ENCODE data around the gene VWA8. TPM values are rescaled to one million over a fixed set of nuclear protein-coding genes. Genes with fewer than 3 reads are reported as not detected.

The VWA8 gene
- total and polyA plus RNA-seq, 2 experiments from 2014 or later: 6.3 to 24.6 TPM

DNA sequence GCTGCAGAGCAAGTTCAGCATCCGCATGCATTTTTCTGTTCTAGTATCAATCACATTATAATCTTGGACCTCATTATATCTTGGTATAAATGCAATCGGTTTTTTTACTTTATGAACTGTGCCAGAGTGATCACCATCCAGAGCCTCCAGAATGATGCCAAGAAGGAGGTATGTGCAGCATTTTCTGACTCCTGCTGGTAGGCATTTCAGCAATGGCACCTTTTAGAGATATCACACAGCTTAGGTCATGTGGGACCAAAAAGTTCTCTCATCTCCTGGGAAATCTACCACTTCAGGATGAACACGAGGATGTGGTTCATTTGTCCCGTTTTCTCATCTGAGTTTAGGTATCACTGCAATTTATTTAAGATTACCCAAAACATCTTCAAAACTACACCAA lies 220.4 kb downstream of the VWA8 start (continued):
- no peak for TF ChIP-seq STAT1 (IDR thresholded peaks at IDR 0.05; ENCODE audit: unreplicated experiment)

DNA sequence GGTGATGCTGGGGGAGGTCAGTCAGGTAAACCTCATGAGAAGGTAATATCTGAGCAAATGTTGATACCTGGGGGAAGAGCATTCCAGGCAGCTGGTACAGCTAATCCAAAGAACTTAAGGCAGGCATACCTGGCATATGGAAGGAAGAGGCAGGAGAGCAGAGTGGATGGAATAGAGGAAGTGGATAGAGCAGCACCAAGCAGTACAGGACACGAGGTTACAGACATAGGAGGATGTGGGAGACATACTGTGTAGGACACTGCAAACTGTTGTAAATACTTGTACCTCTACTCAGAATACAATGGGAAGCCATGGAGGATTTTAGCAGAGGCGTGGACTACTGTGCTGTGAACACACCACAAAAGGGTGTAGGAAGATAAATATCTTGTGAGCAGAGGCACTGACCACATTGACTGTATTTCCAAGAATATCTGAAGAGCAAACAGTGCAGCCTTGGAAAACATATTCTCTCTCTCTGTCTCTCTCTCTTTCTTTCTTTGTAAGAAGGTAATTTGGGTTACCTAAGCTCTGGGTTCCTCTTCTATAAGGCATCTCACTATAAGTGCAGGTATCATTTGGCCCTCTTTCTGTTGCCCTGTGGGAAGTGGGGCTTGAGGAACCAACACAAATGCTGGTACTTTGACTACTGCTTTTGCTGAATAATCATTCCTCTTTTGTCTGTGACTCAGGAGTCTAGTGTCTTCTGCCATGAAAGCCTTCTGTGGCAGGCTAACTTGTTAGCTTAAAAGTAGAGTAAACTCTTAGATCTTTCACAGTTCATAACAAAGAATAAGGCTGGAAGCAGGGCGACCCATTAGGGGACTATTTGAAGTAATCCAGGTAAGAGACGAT lies 238.0 kb downstream of the VWA8 start:
- Histone ChIP-seq H3K27me3 (ENCODE audit: insufficient read depth) (no peaks in the 10 kb centered on the region), H3K4me2 (no peak overlapping the region), H3K4me1 (ENCODE audit: insufficient read depth) (no peaks in the 10 kb centered on the region), H3K4me3 (no peak overlapping the region), H3K27ac (ENCODE audit: low read depth) (no peak overlapping the region), H3F3A (replicated peaks; ENCODE audit: low read depth) (no peaks in the 10 kb centered on the region), H4K20me1 (replicated peaks; ENCODE audit: insufficient read depth) (no peaks in the 10 kb centered on the region; the same call in 1 of the 2 replicates), H3K36me3 (ENCODE audit: insufficient read depth) (no peaks in the 10 kb centered on the region), H2AFZ (no peak overlapping the region), H3K9me2 (ENCODE audit: insufficient read depth) (no peaks in the 10 kb centered on the region), H3K79me2 (replicated peaks; ENCODE audit: insufficient read depth) (no peaks in the 10 kb centered on the region)
- H3K27ac Mint-ChIP-seq: no peak overlapping the region
- H3K27me3 Mint-ChIP-seq (ENCODE audit: insufficient read depth, low read depth, poor library complexity): no peaks in the 10 kb centered on the region
- no peak overlapping the region for H3K4me3 Mint-ChIP-seq
- no peaks in the 10 kb centered on the region for H3K36me3 Mint-ChIP-seq (ENCODE audit: low read depth)
- no peak for ATAC-seq
- DNase-seq (ENCODE audit: low spot score): no peak
- H3K4me1 Mint-ChIP-seq: no peaks in the 10 kb centered on the region
- no peaks in the 10 kb centered on the region for H3K9me3 Mint-ChIP-seq
- TF ChIP-seq ZNF114 (CRISPR knock-in tag; IDR thresholded peaks at IDR 0.05) (no peak), ZNF331 (CRISPR knock-in tag; IDR thresholded peaks at IDR 0.05; ENCODE audit: low read depth) (no peak), EZH2 (IDR thresholded peaks at IDR 0.05; ENCODE audit: low read depth, unreplicated experiment) (no peak), CREB1 (CRISPR knock-in tag; IDR thresholded peaks at IDR 0.05; ENCODE audit: low read depth) (no peak), EZH2phosphoT487 (IDR thresholded peaks at IDR 0.05; ENCODE audit: unreplicated experiment) (no peak), JUNB (IDR thresholded peaks at IDR 0.05; ENCODE audit: unreplicated experiment) (no peak), NANOG (IDR thresholded peaks at IDR 0.05; ENCODE audit: borderline replicate concordance) (no peak), STAT1 (IDR thresholded peaks at IDR 0.05; ENCODE audit: unreplicated experiment) (no peak)
- TF ChIP-seq, protein P1, sequence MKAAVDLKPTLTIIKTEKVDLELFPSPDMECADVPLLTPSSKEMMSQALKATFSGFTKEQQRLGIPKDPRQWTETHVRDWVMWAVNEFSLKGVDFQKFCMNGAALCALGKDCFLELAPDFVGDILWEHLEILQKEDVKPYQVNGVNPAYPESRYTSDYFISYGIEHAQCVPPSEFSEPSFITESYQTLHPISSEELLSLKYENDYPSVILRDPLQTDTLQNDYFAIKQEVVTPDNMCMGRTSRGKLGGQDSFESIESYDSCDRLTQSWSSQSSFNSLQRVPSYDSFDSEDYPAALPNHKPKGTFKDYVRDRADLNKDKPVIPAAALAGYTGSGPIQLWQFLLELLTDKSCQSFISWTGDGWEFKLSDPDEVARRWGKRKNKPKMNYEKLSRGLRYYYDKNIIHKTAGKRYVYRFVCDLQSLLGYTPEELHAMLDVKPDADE (IDR thresholded peaks at IDR 0.05): no peak
- TF ChIP-seq, protein P2, sequence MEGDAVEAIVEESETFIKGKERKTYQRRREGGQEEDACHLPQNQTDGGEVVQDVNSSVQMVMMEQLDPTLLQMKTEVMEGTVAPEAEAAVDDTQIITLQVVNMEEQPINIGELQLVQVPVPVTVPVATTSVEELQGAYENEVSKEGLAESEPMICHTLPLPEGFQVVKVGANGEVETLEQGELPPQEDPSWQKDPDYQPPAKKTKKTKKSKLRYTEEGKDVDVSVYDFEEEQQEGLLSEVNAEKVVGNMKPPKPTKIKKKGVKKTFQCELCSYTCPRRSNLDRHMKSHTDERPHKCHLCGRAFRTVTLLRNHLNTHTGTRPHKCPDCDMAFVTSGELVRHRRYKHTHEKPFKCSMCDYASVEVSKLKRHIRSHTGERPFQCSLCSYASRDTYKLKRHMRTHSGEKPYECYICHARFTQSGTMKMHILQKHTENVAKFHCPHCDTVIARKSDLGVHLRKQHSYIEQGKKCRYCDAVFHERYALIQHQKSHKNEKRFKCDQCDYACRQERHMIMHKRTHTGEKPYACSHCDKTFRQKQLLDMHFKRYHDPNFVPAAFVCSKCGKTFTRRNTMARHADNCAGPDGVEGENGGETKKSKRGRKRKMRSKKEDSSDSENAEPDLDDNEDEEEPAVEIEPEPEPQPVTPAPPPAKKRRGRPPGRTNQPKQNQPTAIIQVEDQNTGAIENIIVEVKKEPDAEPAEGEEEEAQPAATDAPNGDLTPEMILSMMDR (conservative IDR thresholded peaks at IDR 0.05; ENCODE audit: low read depth in 2 of 2): no peak
- TF ChIP-seq, protein P3, sequence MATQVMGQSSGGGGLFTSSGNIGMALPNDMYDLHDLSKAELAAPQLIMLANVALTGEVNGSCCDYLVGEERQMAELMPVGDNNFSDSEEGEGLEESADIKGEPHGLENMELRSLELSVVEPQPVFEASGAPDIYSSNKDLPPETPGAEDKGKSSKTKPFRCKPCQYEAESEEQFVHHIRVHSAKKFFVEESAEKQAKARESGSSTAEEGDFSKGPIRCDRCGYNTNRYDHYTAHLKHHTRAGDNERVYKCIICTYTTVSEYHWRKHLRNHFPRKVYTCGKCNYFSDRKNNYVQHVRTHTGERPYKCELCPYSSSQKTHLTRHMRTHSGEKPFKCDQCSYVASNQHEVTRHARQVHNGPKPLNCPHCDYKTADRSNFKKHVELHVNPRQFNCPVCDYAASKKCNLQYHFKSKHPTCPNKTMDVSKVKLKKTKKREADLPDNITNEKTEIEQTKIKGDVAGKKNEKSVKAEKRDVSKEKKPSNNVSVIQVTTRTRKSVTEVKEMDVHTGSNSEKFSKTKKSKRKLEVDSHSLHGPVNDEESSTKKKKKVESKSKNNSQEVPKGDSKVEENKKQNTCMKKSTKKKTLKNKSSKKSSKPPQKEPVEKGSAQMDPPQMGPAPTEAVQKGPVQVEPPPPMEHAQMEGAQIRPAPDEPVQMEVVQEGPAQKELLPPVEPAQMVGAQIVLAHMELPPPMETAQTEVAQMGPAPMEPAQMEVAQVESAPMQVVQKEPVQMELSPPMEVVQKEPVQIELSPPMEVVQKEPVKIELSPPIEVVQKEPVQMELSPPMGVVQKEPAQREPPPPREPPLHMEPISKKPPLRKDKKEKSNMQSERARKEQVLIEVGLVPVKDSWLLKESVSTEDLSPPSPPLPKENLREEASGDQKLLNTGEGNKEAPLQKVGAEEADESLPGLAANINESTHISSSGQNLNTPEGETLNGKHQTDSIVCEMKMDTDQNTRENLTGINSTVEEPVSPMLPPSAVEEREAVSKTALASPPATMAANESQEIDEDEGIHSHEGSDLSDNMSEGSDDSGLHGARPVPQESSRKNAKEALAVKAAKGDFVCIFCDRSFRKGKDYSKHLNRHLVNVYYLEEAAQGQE (IDR thresholded peaks at IDR 0.05; ENCODE audit: unreplicated experiment): no peak
- TF ChIP-seq, protein P4, sequence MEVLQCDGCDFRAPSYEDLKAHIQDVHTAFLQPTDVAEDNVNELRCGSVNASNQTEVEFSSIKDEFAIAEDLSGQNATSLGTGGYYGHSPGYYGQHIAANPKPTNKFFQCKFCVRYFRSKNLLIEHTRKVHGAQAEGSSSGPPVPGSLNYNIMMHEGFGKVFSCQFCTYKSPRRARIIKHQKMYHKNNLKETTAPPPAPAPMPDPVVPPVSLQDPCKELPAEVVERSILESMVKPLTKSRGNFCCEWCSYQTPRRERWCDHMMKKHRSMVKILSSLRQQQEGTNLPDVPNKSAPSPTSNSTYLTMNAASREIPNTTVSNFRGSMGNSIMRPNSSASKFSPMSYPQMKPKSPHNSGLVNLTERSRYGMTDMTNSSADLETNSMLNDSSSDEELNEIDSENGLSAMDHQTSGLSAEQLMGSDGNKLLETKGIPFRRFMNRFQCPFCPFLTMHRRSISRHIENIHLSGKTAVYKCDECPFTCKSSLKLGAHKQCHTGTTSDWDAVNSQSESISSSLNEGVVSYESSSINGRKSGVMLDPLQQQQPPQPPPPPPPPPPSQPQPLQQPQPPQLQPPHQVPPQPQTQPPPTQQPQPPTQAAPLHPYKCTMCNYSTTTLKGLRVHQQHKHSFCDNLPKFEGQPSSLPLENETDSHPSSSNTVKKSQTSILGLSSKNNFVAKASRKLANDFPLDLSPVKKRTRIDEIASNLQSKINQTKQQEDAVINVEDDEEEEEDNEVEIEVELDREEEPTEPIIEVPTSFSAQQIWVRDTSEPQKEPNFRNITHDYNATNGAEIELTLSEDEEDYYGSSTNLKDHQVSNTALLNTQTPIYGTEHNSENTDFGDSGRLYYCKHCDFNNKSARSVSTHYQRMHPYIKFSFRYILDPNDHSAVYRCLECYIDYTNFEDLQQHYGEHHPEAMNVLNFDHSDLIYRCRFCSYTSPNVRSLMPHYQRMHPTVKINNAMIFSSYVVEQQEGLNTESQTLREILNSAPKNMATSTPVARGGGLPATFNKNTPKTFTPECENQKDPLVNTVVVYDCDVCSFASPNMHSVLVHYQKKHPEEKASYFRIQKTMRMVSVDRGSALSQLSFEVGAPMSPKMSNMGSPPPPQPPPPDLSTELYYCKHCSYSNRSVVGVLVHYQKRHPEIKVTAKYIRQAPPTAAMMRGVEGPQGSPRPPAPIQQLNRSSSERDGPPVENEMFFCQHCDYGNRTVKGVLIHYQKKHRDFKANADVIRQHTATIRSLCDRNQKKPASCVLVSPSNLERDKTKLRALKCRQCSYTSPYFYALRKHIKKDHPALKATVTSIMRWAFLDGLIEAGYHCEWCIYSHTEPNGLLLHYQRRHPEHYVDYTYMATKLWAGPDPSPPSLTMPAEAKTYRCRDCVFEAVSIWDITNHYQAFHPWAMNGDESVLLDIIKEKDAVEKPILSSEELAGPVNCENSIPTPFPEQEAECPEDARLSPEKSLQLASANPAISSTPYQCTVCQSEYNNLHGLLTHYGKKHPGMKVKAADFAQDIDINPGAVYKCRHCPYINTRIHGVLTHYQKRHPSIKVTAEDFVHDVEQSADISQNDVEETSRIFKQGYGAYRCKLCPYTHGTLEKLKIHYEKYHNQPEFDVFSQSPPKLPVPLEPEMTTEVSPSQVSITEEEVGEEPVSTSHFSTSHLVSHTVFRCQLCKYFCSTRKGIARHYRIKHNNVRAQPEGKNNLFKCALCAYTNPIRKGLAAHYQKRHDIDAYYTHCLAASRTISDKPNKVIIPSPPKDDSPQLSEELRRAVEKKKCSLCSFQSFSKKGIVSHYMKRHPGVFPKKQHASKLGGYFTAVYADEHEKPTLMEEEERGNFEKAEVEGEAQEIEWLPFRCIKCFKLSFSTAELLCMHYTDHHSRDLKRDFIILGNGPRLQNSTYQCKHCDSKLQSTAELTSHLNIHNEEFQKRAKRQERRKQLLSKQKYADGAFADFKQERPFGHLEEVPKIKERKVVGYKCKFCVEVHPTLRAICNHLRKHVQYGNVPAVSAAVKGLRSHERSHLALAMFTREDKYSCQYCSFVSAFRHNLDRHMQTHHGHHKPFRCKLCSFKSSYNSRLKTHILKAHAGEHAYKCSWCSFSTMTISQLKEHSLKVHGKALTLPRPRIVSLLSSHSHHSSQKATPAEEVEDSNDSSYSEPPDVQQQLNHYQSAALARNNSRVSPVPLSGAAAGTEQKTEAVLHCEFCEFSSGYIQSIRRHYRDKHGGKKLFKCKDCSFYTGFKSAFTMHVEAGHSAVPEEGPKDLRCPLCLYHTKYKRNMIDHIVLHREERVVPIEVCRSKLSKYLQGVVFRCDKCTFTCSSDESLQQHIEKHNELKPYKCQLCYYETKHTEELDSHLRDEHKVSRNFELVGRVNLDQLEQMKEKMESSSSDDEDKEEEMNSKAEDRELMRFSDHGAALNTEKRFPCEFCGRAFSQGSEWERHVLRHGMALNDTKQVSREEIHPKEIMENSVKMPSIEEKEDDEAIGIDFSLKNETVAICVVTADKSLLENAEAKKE (CRISPR knock-in tag; IDR thresholded peaks at IDR 0.05): no peak

Measured in GM23338 (cell line).